HCT116 (cell line): ENCODE measurements around the gene MZB1. TPM values are rescaled to one million over a fixed set of nuclear protein-coding genes. Genes with fewer than 3 reads are reported as not detected.

ENCODE experiments used
- ATAC-seq: fragments of 200-7000 bp; cut with Tn5 transposase; 2 replicates; pipeline ENCODE4 v1.9.1; 2020; ENCODE audit warnings: mild to moderate bottlenecking, moderate library complexity
- BruUV-seq: library from RNA; stranded (reverse); fragments of 400-500 nt; replicated peaks from 2 replicates; lab custom pipeline; 2021; lab: Mats Ljungman, UMichigan
- CTCF ChIA-PET: fragments of 300-600 bp; sonication (Branson Sonifier 250); formaldehyde crosslinking; loops from one replicate; lab custom pipeline; 2021; ENCODE audit warnings: antibody characterized with exemption; lab: Charles Lee
- POLR2A ChIA-PET: fragments of 300-600, 350-600 bp; sonication (Branson Sonifier 250); formaldehyde crosslinking; loops from one replicate; lab custom pipeline; 2021; ENCODE audit warnings: antibody characterized with exemption; lab: Charles Lee
- RAD21 ChIA-PET, 2 experiments: fragments of 300-600 bp; sonication (Branson Sonifier 250); formaldehyde crosslinking; loops; one replicate each; lab custom pipeline; 2023; ENCODE audit warnings: low total read pairs in 2 of 2; ENCODE audit not compliant: uncharacterized antibody in 2 of 2, unreplicated experiment in 2 of 2, low non-redundant PET in 1 of 2; lab: Charles Lee
- DNase-seq: peaks from one replicate; pipeline ENCODE4 v3.0.0-alpha.2; 2010; ENCODE audit warnings: low read depth, low spot score
- H2AFZ ChIP-seq: fragments of 200-600 bp; shearing (Covaris generic), sonication (generic); 2 replicates; pipeline ENCODE4 v1.6.1; 2017; ENCODE audit warnings: low read depth, mixed run types, mixed read lengths, antibody characterized with exemption, low read length; ENCODE audit not compliant: poor library complexity, severe bottlenecking
- H3K27ac ChIP-seq: 2 replicates; pipeline ENCODE4 v1.5.1; 2012; ENCODE audit warnings: low read depth, low read length
- H3K27me3 ChIP-seq: fragments of 200-600 bp; sonication (generic); 2 replicates; pipeline ENCODE4 v1.6.1; 2016; ENCODE audit warnings: mixed run types, low read length, mixed read lengths; ENCODE audit not compliant: insufficient read depth
- H3K36me3 ChIP-seq, 2 experiments: fragments of 200-500 bp in 1 of 2; fragments of 200-600 bp in 1 of 2; sonication (Bioruptor generic) in 1 of 2; sonication (generic) in 1 of 2; 2 replicates each; pipeline versions ENCODE4 v1.5.1 to v1.6.1; 2014 to 2016; ENCODE audit warnings: low read length in 2 of 2, inconsistent platforms in 1 of 2, mixed read lengths in 1 of 2, mixed run types in 1 of 2; ENCODE audit not compliant: insufficient read depth in 2 of 2, control insufficient read depth in 1 of 2
- H3K4me1 ChIP-seq, 2 experiments: fragments of 200-600 bp in 1 of 2; sonication (generic) in 1 of 2; 2 replicates each; pipeline versions ENCODE4 v1.5.1 to v1.6.1; 2012 to 2017; ENCODE audit warnings: low read length in 2 of 2, inconsistent platforms in 1 of 2, mild to moderate bottlenecking in 1 of 2, mixed read lengths in 1 of 2, mixed run types in 1 of 2, moderate library complexity in 1 of 2; ENCODE audit not compliant: insufficient read depth in 2 of 2, control insufficient read depth in 1 of 2
- H3K4me2 ChIP-seq: fragments of 200-600 bp; sonication (generic); 2 replicates; pipeline ENCODE4 v1.6.1; 2017; ENCODE audit warnings: mixed run types, low read length, mixed read lengths
- H3K4me3 ChIP-seq, 2 experiments: fragments of 200-600 bp in 1 of 2; sonication (generic) in 1 of 2; replicated peaks in 1 of 2; 2 replicates each; pipeline ENCODE4 v1.5.1; 2011 to 2016; ENCODE audit warnings: low read length in 2 of 2, control low read depth in 1 of 2, low read depth in 1 of 2, mild to moderate bottlenecking in 1 of 2, mixed read lengths in 1 of 2, mixed run types in 1 of 2
- H3K79me2 ChIP-seq: fragments of 200-600 bp; sonication (generic); 2 replicates; pipeline ENCODE4 v1.6.1; 2017; ENCODE audit warnings: mild to moderate bottlenecking, mixed run types, low read length, moderate library complexity, mixed read lengths; ENCODE audit not compliant: insufficient read depth
- H3K9ac ChIP-seq: fragments of 200-600 bp; sonication (generic); 2 replicates; pipeline ENCODE4 v1.6.1; 2016; ENCODE audit warnings: low read length, mixed read lengths
- H3K9me2 ChIP-seq: fragments of 200-600 bp; sonication (generic), shearing (Covaris generic); 2 replicates; pipeline ENCODE4 v1.6.1; 2017; ENCODE audit warnings: mixed run types, mild to moderate bottlenecking, moderate library complexity; ENCODE audit not compliant: insufficient read depth
- H3K9me3 ChIP-seq, 2 experiments: fragments of 200-500 bp in 1 of 2; fragments of 200-600 bp in 1 of 2; sonication (Bioruptor generic) in 1 of 2; sonication (generic) in 1 of 2; 2 replicates each; pipeline ENCODE4 v1.6.1; 2014 to 2017; ENCODE audit warnings: low read length in 2 of 2, mixed read lengths in 2 of 2, inconsistent platforms in 1 of 2, low read depth in 1 of 2, mild to moderate bottlenecking in 1 of 2, mixed run types in 1 of 2, moderate library complexity in 1 of 2; ENCODE audit not compliant: control insufficient read depth in 1 of 2, insufficient read depth in 1 of 2
- H4K20me1 ChIP-seq: fragments of 200-600 bp; sonication (generic), shearing (Covaris generic); 2 replicates; pipeline ENCODE4 v1.6.1; 2017; ENCODE audit warnings: mixed run types, mild to moderate bottlenecking, moderate library complexity; ENCODE audit not compliant: insufficient read depth
- CBX3 ChIP-seq: IDR thresholded peaks from 2 replicates; pipeline ENCODE4 v1.6.1; 2012; ENCODE audit warnings: low read depth
- EGR1 ChIP-seq: IDR thresholded peaks from 2 replicates; pipeline ENCODE4 v1.6.1; 2012; ENCODE audit warnings: low read depth
- EZH2phosphoT487 ChIP-seq: fragments of 200-600 bp; IDR thresholded peaks from 2 replicates; pipeline ENCODE4 v1.6.1; 2018; ENCODE audit warnings: antibody characterized with exemption, borderline replicate concordance
- POLR2AphosphoS5 ChIP-seq: IDR thresholded peaks from 2 replicates; pipeline ENCODE4 v1.6.1; 2011; ENCODE audit warnings: mild to moderate bottlenecking, low read depth, low read length, moderate library complexity
- RAD21 ChIP-seq: IDR thresholded peaks from 2 replicates; pipeline ENCODE4 v1.6.1; 2012; ENCODE audit warnings: low read depth, mild to moderate bottlenecking
- SIN3A ChIP-seq: IDR thresholded peaks from 2 replicates; pipeline ENCODE4 v1.6.1; 2012; ENCODE audit warnings: low read depth
- SRF ChIP-seq: IDR thresholded peaks from 2 replicates; pipeline ENCODE4 v1.6.1; 2012; ENCODE audit warnings: low read depth
- YY1 ChIP-seq: IDR thresholded peaks from 2 replicates; pipeline ENCODE4 v1.6.1; 2011; ENCODE audit warnings: low read length, low read depth, moderate library complexity, mild to moderate bottlenecking; ENCODE audit not compliant: insufficient replicate concordance; ENCODE audit errors: extremely low read depth
- intact Hi-C: fragments of 100-400 bp; cut with micrococcal nuclease; formaldehyde crosslinking; loops from 2 replicates; pipeline ENCODE4 v1.10.0; 2022
- total RNA-seq: library from RNA; stranded (reverse); gene quantifications from one replicate; pipeline ENCODE4 v1.2.1, GENCODE V29; 2021; ENCODE audit not compliant: unreplicated experiment
- TF ChIP-seq, protein P1 (sequence below), 3 experiments: fragments of 200-600 bp in 1 of 3; sonication (generic) in 1 of 3; IDR thresholded peaks in 2 of 3; conservative IDR thresholded peaks in 1 of 3; 2 replicates each; pipeline ENCODE4 v1.5.1; 2012 to 2017; ENCODE audit warnings: low read depth in 2 of 3, low read length in 2 of 3, antibody characterized with exemption in 1 of 3, borderline replicate concordance in 1 of 3, control low read depth in 1 of 3, mild to moderate bottlenecking in 1 of 3, mixed read lengths in 1 of 3, mixed run types in 1 of 3, moderate library complexity in 1 of 3; ENCODE audit not compliant: insufficient read depth in 1 of 3
- TF ChIP-seq, protein P2 (sequence below): IDR thresholded peaks from 2 replicates; pipeline ENCODE4 v1.6.1; 2012

Gene MZB1
- total RNA-seq, 1 experiment from 2014 or later = 0.81 TPM

DNA sequence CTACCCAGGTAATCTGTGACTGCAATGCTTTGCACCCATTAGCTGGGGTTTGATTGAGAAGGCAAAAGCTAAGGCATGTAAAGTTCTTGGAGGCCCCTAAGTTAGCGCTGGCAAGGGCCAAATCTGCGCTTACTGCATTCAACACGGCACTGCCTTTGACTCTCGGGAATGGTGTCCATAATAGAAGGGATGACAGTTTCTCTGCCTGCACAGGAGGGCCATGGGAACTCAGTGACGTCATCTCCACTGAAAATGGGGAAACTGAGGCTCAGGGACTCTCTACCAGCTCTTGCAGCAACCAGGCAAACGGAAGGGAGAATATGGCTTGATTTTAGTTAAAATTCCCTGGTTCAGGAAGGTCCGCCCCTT, 13.7 kb upstream of the MZB1 start:
- ATAC-seq = peak; percentile 11

DNA sequence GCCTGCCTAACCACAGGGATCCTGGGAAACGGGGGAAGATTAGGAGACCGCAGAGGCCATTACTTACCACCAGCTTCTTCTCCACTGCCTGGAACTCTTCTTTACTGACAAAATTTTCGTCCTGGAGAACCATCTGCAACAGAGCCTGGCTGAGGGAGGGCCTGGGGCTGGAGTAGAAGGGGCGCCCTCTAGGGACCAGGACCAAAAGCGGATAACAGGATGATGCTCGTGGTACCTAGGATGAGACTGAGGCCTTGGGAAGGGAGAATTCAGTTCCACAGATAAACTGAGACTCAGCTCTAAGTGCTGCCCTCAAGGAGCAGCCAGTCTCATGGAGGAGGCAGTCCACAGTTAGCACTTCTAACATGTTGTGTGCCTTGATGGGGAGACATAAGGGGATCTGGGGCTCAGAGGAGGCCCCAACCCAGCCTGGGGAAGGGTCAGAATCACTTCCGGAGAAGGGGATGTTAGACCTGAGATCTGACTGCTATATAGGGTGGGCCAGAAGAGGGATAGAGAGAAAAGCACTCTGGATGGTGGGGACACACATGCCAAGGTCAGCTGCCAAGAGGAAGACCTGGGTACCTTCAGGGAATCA, 12.9 kb upstream of the MZB1 start:
- H3K79me2 ChIP-seq = no peaks in the 10 kb centered on the region
- no peaks in the 10 kb centered on the region for H3K9me3 ChIP-seq
- DNase-seq = peak; percentile 19
- peak overlapping the region; percentile 70 for H3K4me2 ChIP-seq
- POLR2A ChIA-PET = interaction anchor here (1.0 kb wide), 1 partner anchor 109 kb away, joined by 3 read pairs; the partner anchor contains the start of gene MATR3
- RAD21 ChIA-PET = no interaction called here
- CTCF ChIA-PET = interaction anchor here (0.9 to 1.8 kb wide), 5 partner anchors 10 to 117 kb away, joined by 3 to 10 read pairs (median 3); no protein-coding TSS in a partner anchor
- no peaks in the 10 kb centered on the region for H4K20me1 ChIP-seq
- H3K9ac ChIP-seq = no peak overlapping the region
- peaks cover 11 to 24% of the 10 kb centered on the region in 2 experiments for H3K4me1 ChIP-seq
- H3K9me2 ChIP-seq = no peaks in the 10 kb centered on the region
- TF ChIP-seq SRF (no peak), EGR1 (no peak), RAD21 (peak; percentile 53), EZH2phosphoT487 (no peak), YY1 (peak; percentile 9), CBX3 (peak; percentile 29; the same call in 1 of the 2 replicates)
- TF ChIP-seq, protein P1, sequence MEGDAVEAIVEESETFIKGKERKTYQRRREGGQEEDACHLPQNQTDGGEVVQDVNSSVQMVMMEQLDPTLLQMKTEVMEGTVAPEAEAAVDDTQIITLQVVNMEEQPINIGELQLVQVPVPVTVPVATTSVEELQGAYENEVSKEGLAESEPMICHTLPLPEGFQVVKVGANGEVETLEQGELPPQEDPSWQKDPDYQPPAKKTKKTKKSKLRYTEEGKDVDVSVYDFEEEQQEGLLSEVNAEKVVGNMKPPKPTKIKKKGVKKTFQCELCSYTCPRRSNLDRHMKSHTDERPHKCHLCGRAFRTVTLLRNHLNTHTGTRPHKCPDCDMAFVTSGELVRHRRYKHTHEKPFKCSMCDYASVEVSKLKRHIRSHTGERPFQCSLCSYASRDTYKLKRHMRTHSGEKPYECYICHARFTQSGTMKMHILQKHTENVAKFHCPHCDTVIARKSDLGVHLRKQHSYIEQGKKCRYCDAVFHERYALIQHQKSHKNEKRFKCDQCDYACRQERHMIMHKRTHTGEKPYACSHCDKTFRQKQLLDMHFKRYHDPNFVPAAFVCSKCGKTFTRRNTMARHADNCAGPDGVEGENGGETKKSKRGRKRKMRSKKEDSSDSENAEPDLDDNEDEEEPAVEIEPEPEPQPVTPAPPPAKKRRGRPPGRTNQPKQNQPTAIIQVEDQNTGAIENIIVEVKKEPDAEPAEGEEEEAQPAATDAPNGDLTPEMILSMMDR (IDR thresholded peaks at IDR 0.05 in 2 of 3, conservative IDR thresholded peaks at IDR 0.05 in 1 of 3; ENCODE audit: borderline replicate concordance in 1 of 3, insufficient read depth in 1 of 3, low read depth in 2 of 3, low read length in 2 of 3) = peak; percentile 38 to 82 (median 81); a peak in 5 of 6 replicates
- TF ChIP-seq, all 23 proteins: peak for 4
- no peak overlapping the region for H2AFZ ChIP-seq
- intact Hi-C loops = no loop called here
- ATAC-seq = peak; percentile 40
- H3K27me3 ChIP-seq = no peaks in the 10 kb centered on the region
- H3K27ac ChIP-seq = peak overlapping the region; percentile 92; the same call in 1 of the 2 replicates
- peak overlapping the region in 1 of 2 experiments; percentile 49; a peak in 2 of 4 replicates for H3K4me3 ChIP-seq
- BruUV-seq = no TSS peak
- no peaks in the 10 kb centered on the region for H3K36me3 ChIP-seq

More for the DNA sequence above, 13.7 kb upstream of the MZB1 start:
- TF ChIP-seq, protein P2, sequence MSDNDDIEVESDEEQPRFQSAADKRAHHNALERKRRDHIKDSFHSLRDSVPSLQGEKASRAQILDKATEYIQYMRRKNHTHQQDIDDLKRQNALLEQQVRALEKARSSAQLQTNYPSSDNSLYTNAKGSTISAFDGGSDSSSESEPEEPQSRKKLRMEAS = no peak
- TF ChIP-seq POLR2AphosphoS5 (peak; percentile 17; the same call in 1 of the 2 replicates), SIN3A (0 out of 2 replicates have a peak, but pooled peaks have one; percentile 37)
- ChIA-PET RAD21 (no interaction called here), POLR2A (interaction anchor here (1.0 kb wide), 2 partner anchors 11 to 109 kb away, joined by 3 to 4 read pairs; partner anchors contain the start of gene MATR3), CTCF (interaction anchor here (0.6 to 1.8 kb wide), 9 partner anchors 10 to 565 kb away, joined by 3 to 4 read pairs (median 3); no protein-coding TSS in a partner anchor)
- Histone ChIP-seq H3K4me1 (peaks cover 11 to 19% of the 10 kb centered on the region in 2 experiments), H3K79me2 (no peaks in the 10 kb centered on the region), H3K27ac (peak overlapping the region; percentile 92), H4K20me1 (no peaks in the 10 kb centered on the region), H3K4me3 (peak overlapping the region; percentile 49 to 58), H3K36me3 (no peaks in the 10 kb centered on the region), H2AFZ (no peak overlapping the region), H3K9ac (peak overlapping the region; percentile 64), H3K27me3 (no peaks in the 10 kb centered on the region), H3K9me2 (no peaks in the 10 kb centered on the region), H3K9me3 (no peaks in the 10 kb centered on the region), H3K4me2 (peak overlapping the region; percentile 70)
- intact Hi-C loops = no loop called here
- BruUV-seq = TSS peak; percentile 87
- DNase-seq = no peak
